SK-N-SH treated with all-trans-retinoic acid at 6 μM for 48 hours (cell line): Measurements from ENCODE around the gene IP6K3.

ENCODE experiments used
- ARNTL ChIP-seq: fragments of 450-650 bp; formaldehyde crosslinking; IDR thresholded peaks from 2 replicates; pipeline ENCODE4 v1.5.0; 2020; ENCODE audit warnings: low read depth, mild to moderate bottlenecking, moderate library complexity, borderline replicate concordance
- CSDC2 ChIP-seq: fragments of 250-450 bp; sonication (Bioruptor Pico); IDR thresholded peaks from 2 replicates; pipeline ENCODE4 v1.5.0; 2020; ENCODE audit warnings: mild to moderate bottlenecking, moderate library complexity
- ESRRG ChIP-seq: fragments of 250-450 bp; sonication (Bioruptor Pico); IDR thresholded peaks from 2 replicates; pipeline ENCODE4 v1.6.1; 2021; ENCODE audit warnings: mild to moderate bottlenecking
- GLIS3 ChIP-seq: fragments of 250-450 bp; sonication (Bioruptor Pico); IDR thresholded peaks from 2 replicates; pipeline ENCODE4 v1.5.0; 2020; ENCODE audit warnings: mild to moderate bottlenecking, moderate library complexity
- OSR1 ChIP-seq: fragments of 250-450 bp; sonication (Bioruptor Pico); IDR thresholded peaks from 2 replicates; pipeline ENCODE4 v1.8.0; 2022; ENCODE audit warnings: moderate library complexity, mild to moderate bottlenecking, inconsistent platforms
- RARB ChIP-seq: fragments of 250-450 bp; sonication (Bioruptor Pico); IDR thresholded peaks from 2 replicates; pipeline ENCODE4 v1.8.0; 2021; ENCODE audit warnings: mild to moderate bottlenecking, moderate library complexity
- SNAI2 ChIP-seq: fragments of 250-450 bp; sonication (Bioruptor Pico); IDR thresholded peaks from 2 replicates; pipeline ENCODE4 v1.5.0; 2020; ENCODE audit warnings: mild to moderate bottlenecking, moderate library complexity
- ZC3H10 ChIP-seq: fragments of 250-450 bp; sonication (Bioruptor Pico); IDR thresholded peaks from 2 replicates; pipeline ENCODE4 v1.5.1; 2021; ENCODE audit warnings: mild to moderate bottlenecking, moderate library complexity
- ZFP3 ChIP-seq: fragments of 250-450 bp; sonication (Bioruptor Pico); IDR thresholded peaks from 2 replicates; pipeline ENCODE4 v1.5.0; 2020; ENCODE audit warnings: mild to moderate bottlenecking, moderate library complexity
- ZNF565 ChIP-seq: fragments of 450-650 bp; formaldehyde crosslinking; conservative IDR thresholded peaks from 2 replicates; pipeline ENCODE4 v1.5.0; 2020; ENCODE audit warnings: low read depth, mild to moderate bottlenecking, moderate library complexity
- ZNF8 ChIP-seq: fragments of 450-650 bp; formaldehyde crosslinking; IDR thresholded peaks from 2 replicates; pipeline ENCODE4 v1.5.0; 2020; ENCODE audit warnings: mild to moderate bottlenecking, moderate library complexity
- TF ChIP-seq, protein P1 (sequence below): fragments of 250-450 bp; sonication (Bioruptor Pico); IDR thresholded peaks from 2 replicates; pipeline ENCODE4 v1.8.0; 2020; ENCODE audit warnings: mild to moderate bottlenecking, moderate library complexity, borderline replicate concordance

DNA sequence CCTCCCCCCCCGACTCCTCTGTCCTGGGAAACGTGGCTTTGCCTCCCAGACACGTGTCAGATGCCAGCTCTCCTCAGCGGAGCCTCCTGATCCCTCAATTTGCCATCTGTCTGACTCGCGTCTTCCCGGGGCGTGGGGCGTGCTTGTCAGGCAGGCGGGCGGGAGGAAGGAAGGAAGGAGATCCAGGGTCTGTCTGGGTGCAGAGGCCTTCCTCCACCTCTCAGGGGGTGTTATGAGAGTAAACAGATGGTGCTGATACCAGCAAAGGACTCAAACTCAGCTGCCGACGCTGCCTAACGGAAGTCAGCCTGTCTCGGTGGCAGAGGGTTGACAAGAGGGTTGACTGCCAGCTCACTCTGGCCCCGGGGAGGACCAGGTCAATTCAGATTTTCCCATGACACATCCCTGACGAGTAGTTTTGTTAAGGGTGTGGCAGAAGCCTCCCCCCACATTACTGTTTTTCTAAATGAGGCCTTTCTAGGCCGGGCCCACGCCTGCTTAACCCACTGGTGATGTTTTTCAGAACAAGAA is 52.2 kb downstream of the IP6K3 start:
- TF ChIP-seq, protein P1, sequence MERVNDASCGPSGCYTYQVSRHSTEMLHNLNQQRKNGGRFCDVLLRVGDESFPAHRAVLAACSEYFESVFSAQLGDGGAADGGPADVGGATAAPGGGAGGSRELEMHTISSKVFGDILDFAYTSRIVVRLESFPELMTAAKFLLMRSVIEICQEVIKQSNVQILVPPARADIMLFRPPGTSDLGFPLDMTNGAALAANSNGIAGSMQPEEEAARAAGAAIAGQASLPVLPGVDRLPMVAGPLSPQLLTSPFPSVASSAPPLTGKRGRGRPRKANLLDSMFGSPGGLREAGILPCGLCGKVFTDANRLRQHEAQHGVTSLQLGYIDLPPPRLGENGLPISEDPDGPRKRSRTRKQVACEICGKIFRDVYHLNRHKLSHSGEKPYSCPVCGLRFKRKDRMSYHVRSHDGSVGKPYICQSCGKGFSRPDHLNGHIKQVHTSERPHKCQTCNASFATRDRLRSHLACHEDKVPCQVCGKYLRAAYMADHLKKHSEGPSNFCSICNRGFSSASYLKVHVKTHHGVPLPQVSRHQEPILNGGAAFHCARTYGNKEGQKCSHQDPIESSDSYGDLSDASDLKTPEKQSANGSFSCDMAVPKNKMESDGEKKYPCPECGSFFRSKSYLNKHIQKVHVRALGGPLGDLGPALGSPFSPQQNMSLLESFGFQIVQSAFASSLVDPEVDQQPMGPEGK (CRISPR knock-in tag): no peak
- TF ChIP-seq CSDC2 (CRISPR knock-in tag) (no peak), ZNF8 (CRISPR knock-in tag) (no peak), GLIS3 (CRISPR knock-in tag) (no peak), ZFP3 (CRISPR knock-in tag) (no peak), ZNF565 (CRISPR knock-in tag) (no peak), ARNTL (CRISPR knock-in tag) (no peak), OSR1 (CRISPR knock-in tag) (no peak), ZC3H10 (CRISPR knock-in tag) (no peak), SNAI2 (CRISPR knock-in tag) (no peak), RARB (CRISPR knock-in tag) (no peak), ESRRG (CRISPR knock-in tag) (no peak)
